PFSK-1 (cell line): Measurements from ENCODE around the gene SLC38A3.

Experiments used
- FOXP2 ChIP-seq: optimal IDR thresholded peaks from 2 replicates; pipeline ENCODE3; 2011; ENCODE audit warnings: borderline replicate concordance, control low read depth, inconsistent platforms; ENCODE audit not compliant: insufficient read depth; ENCODE audit errors: extremely low read length, extremely low read depth
- POLR2AphosphoS5 ChIP-seq: IDR thresholded peaks from 2 replicates; pipeline ENCODE4 v1.6.1; 2012; ENCODE audit warnings: low read depth, mild to moderate bottlenecking, control low read depth, low read length, moderate library complexity
- SIN3A ChIP-seq: IDR thresholded peaks from 2 replicates; pipeline ENCODE4 v1.6.1; 2012; ENCODE audit warnings: mild to moderate bottlenecking, low read length, moderate library complexity, borderline replicate concordance; ENCODE audit not compliant: insufficient read depth
- TAF1 ChIP-seq: IDR thresholded peaks from 2 replicates; pipeline ENCODE4 v1.6.1; 2012; ENCODE audit warnings: low read length, control low read depth, borderline replicate concordance; ENCODE audit not compliant: insufficient read depth
- TF ChIP-seq, protein P1 (sequence below), 2 experiments: IDR thresholded peaks; 2 replicates each; pipeline versions ENCODE4 v1.6.1 to v1.8.0; 2011 to 2012; ENCODE audit warnings: low read depth in 2 of 2, low read length in 2 of 2, control low read depth in 1 of 2, inconsistent platforms in 1 of 2, mild to moderate bottlenecking in 1 of 2, moderate library complexity in 1 of 2; ENCODE audit not compliant: insufficient read depth in 1 of 2

The SLC38A3 gene

DNA sequence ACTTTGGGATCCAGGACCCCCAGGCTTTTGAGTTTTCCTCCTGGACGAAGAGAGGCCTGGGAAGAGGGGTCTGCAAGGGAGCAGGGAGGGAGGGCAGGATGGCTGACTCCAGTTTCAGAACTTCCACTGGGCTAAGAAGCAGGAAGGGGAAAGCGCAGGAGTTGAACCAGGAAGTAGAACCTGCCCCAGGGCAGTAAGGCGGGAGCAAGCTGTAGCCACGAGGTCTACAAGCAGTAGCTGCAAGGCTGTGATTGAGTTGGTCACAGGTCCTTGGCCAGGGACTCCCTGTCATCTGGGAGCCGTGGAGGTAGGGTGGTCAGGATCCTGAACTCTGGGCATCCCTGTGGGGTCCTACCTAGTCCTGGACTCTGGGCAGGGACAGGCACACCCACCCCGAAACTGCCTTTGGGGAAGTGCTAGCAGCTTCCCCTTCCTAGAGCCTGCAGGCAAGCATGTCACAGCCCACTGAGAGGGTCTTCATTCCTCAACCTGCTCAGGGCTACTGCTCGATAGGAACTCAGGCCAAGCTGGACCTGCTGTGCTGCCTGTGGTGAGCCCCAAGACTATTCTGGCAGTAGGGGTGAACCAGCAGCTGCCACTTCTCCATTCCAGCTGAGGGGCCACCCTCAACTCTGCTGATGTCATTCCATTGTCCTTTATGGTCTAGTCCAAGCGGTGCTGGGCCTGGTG is 25.2 kb downstream of the SLC38A3 start:
- no peak for TF ChIP-seq SIN3A
- no peak for TF ChIP-seq TAF1

- TF ChIP-seq TAF1 (no peak), SIN3A (no peak), FOXP2 (no peak)
- TF ChIP-seq, protein P1, sequence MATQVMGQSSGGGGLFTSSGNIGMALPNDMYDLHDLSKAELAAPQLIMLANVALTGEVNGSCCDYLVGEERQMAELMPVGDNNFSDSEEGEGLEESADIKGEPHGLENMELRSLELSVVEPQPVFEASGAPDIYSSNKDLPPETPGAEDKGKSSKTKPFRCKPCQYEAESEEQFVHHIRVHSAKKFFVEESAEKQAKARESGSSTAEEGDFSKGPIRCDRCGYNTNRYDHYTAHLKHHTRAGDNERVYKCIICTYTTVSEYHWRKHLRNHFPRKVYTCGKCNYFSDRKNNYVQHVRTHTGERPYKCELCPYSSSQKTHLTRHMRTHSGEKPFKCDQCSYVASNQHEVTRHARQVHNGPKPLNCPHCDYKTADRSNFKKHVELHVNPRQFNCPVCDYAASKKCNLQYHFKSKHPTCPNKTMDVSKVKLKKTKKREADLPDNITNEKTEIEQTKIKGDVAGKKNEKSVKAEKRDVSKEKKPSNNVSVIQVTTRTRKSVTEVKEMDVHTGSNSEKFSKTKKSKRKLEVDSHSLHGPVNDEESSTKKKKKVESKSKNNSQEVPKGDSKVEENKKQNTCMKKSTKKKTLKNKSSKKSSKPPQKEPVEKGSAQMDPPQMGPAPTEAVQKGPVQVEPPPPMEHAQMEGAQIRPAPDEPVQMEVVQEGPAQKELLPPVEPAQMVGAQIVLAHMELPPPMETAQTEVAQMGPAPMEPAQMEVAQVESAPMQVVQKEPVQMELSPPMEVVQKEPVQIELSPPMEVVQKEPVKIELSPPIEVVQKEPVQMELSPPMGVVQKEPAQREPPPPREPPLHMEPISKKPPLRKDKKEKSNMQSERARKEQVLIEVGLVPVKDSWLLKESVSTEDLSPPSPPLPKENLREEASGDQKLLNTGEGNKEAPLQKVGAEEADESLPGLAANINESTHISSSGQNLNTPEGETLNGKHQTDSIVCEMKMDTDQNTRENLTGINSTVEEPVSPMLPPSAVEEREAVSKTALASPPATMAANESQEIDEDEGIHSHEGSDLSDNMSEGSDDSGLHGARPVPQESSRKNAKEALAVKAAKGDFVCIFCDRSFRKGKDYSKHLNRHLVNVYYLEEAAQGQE (IDR thresholded peaks at IDR 0.05; ENCODE audit: insufficient read depth in 1 of 2, low read depth in 2 of 2, low read length in 2 of 2): no peak
These were observed 25.7 kb downstream of the SLC38A3 start for GRCh38 chr3:50230794-50231125.

- TF ChIP-seq TAF1: no peak
- TF ChIP-seq SIN3A: no peak
- TF ChIP-seq POLR2AphosphoS5: no peak
- TF ChIP-seq, protein P1 (IDR thresholded peaks at IDR 0.05; ENCODE audit: insufficient read depth in 1 of 2, low read depth in 2 of 2, low read length in 2 of 2): no peak
- no peak for TF ChIP-seq FOXP2
These were observed 26.5 kb downstream of the SLC38A3 start for GRCh38 chr3:50231581-50231980.

DNA sequence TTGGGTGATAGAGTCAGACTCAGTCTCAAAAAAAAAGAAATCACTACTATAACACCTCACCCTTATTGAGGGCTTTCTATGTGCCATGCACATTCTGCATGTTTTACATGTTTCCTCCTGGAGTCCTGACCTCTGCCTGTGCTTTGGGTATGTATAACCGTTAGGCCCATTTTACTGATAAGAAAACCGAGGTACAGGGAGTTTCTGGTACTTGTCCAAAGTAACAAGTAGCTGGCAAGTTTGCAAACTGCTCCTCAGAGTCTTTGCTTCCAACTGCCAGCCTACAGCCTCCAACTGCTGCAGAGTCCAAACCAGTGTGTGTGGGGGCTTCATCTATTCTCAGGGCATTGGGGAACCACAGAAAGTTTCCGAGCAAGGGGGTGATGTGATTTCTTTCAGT is 27.2 kb downstream of the SLC38A3 start:
- TF ChIP-seq POLR2AphosphoS5 (no peak), FOXP2 (no peak), SIN3A (no peak), TAF1 (no peak)
- TF ChIP-seq, protein P1 (IDR thresholded peaks at IDR 0.05; ENCODE audit: insufficient read depth in 1 of 2, low read depth in 2 of 2, low read length in 2 of 2): no peak

GRCh38 chr3:50233176-50233575 is 28.1 kb downstream of the SLC38A3 start:
- TF ChIP-seq TAF1 (no peak), FOXP2 (no peak), POLR2AphosphoS5 (no peak), SIN3A (no peak)
- TF ChIP-seq, protein P1 (IDR thresholded peaks at IDR 0.05; ENCODE audit: insufficient read depth in 1 of 2, low read depth in 2 of 2, low read length in 2 of 2): no peak
